Endothelial cell of umbilical vein (primary cell): ENCODE data around the gene ANKRD34A. TPM values are rescaled to one million over a fixed set of nuclear protein-coding genes. Genes with fewer than 3 reads are reported as not detected.
A peak's percentile ranks its signal among the peaks of the same experiment; 100 is the strongest.

Experiments used
- BruUV-seq: library from RNA; stranded (reverse); fragments of 400-500 nt; replicated peaks from 2 replicates; lab custom pipeline; 2021; lab: Mats Ljungman, UMichigan
- CTCF ChIA-PET: fragments of 300-600, 350-600 bp; sonication (Branson Sonifier 250); formaldehyde crosslinking; loops from one replicate; lab custom pipeline; 2021; ENCODE audit warnings: antibody characterized with exemption, inconsistent platforms; lab: Charles Lee
- POLR2A ChIA-PET: fragments of 300-600, 350-600 bp; sonication (Branson Sonifier 250); formaldehyde crosslinking; loops from one replicate; lab custom pipeline; 2021; ENCODE audit warnings: antibody characterized with exemption, inconsistent platforms; lab: Charles Lee
- DNase-seq: peaks from one replicate; pipeline ENCODE4 v3.0.0-alpha.2; 2011; ENCODE audit warnings: low read depth, low spot score
- FAIRE-seq: peaks from 2 replicates; lab custom pipeline; 2011; peaks lifted over from hg19 to GRCh38; lab: Jason Lieb, UNC
- H2AFZ ChIP-seq: 2 replicates; pipeline ENCODE4 v1.6.0; 2012; ENCODE audit warnings: low read depth, low read length, control low read depth, inconsistent platforms
- H3K27ac ChIP-seq: 2 replicates; pipeline ENCODE4 v1.5.1; 2011; ENCODE audit warnings: low read depth, mild to moderate bottlenecking, control low read depth, low read length, moderate library complexity; ENCODE audit not compliant: insufficient read depth
- H3K27me3 ChIP-seq, 2 experiments: 2 replicates each; pipeline versions ENCODE4 v1.6.0 to v1.6.1; 2011; ENCODE audit warnings: low read length in 2 of 2, mixed read lengths in 1 of 2; ENCODE audit not compliant: control insufficient read depth in 2 of 2, insufficient read depth in 2 of 2
- H3K36me3 ChIP-seq, 2 experiments: 2 replicates in 1 of 2; 3 replicates in 1 of 2; pipeline ENCODE4 v1.5.1; 2011; ENCODE audit warnings: low read length in 2 of 2, mild to moderate bottlenecking in 1 of 2, moderate library complexity in 1 of 2; ENCODE audit not compliant: control insufficient read depth in 2 of 2, insufficient read depth in 2 of 2; ENCODE audit errors: extremely low read depth in 1 of 2
- H3K4me1 ChIP-seq: 3 replicates; pipeline ENCODE4 v1.5.1; 2011; ENCODE audit warnings: mild to moderate bottlenecking, low read length; ENCODE audit not compliant: control insufficient read depth, insufficient read depth; ENCODE audit errors: extremely low read depth
- H3K4me2 ChIP-seq: 2 replicates; pipeline ENCODE4 v1.6.1; 2011; ENCODE audit warnings: low read length, control low read depth, mixed read lengths; ENCODE audit not compliant: insufficient read depth
- H3K4me3 ChIP-seq, 3 experiments: fragments of 200-600 bp in 1 of 3; sonication (generic), shearing (Covaris generic) in 1 of 3; replicated peaks in 1 of 3; 2 replicates each; pipeline ENCODE4 v1.5.1; 2011 to 2016; ENCODE audit warnings: control low read depth in 3 of 3, low read length in 3 of 3, mild to moderate bottlenecking in 2 of 3, inconsistent platforms in 1 of 3, low read depth in 1 of 3, moderate library complexity in 1 of 3; ENCODE audit not compliant: insufficient read depth in 1 of 3
- H3K79me2 ChIP-seq: 2 replicates; pipeline ENCODE4 v1.6.0; 2012; ENCODE audit warnings: low read length, inconsistent platforms; ENCODE audit not compliant: control insufficient read depth, insufficient read depth
- H3K9ac ChIP-seq: replicated peaks from 2 replicates; pipeline ENCODE3; 2011; ENCODE audit warnings: low read length, control low read depth; ENCODE audit not compliant: insufficient read depth; ENCODE audit errors: extremely low read depth
- H3K9me1 ChIP-seq: replicated peaks from 3 replicates; pipeline ENCODE4 v1.6.0; 2011; ENCODE audit warnings: mild to moderate bottlenecking, low read length; ENCODE audit not compliant: control insufficient read depth, insufficient read depth; ENCODE audit errors: extremely low read depth
- H3K9me3 ChIP-seq: replicated peaks from 2 replicates; pipeline ENCODE4 v1.5.1; 2012; ENCODE audit warnings: low read length, inconsistent platforms; ENCODE audit not compliant: control insufficient read depth, insufficient read depth
- H4K20me1 ChIP-seq: replicated peaks from 2 replicates; pipeline ENCODE3; 2011; ENCODE audit warnings: mild to moderate bottlenecking, low read length; ENCODE audit not compliant: control insufficient read depth, insufficient read depth; ENCODE audit errors: extremely low read depth
- EZH2 ChIP-seq: IDR thresholded peaks from 2 replicates; pipeline ENCODE4 v1.6.1; 2012; ENCODE audit warnings: borderline replicate concordance, low read depth, mild to moderate bottlenecking, moderate library complexity, low read length, inconsistent platforms; ENCODE audit not compliant: severe bottlenecking
- FOS ChIP-seq: IDR thresholded peaks from 2 replicates; pipeline ENCODE4 v1.6.1; 2011; ENCODE audit warnings: mild to moderate bottlenecking, low read length, moderate library complexity, borderline replicate concordance; ENCODE audit not compliant: insufficient read depth
- GATA2 ChIP-seq: IDR thresholded peaks from 2 replicates; pipeline ENCODE4 v1.7.0; 2011; ENCODE audit warnings: low read depth, mild to moderate bottlenecking, moderate library complexity, mixed read lengths, low read length; ENCODE audit not compliant: insufficient read length, insufficient read depth
- JUN ChIP-seq: IDR thresholded peaks from 2 replicates; pipeline ENCODE4 v1.6.1; 2011; ENCODE audit warnings: borderline replicate concordance, low read depth; ENCODE audit not compliant: insufficient read length, insufficient read depth
- MYC ChIP-seq: IDR thresholded peaks from one replicate; pipeline ENCODE4 v1.6.1; 2011; ENCODE audit warnings: mild to moderate bottlenecking, low read depth, low read length
- POLR2A ChIP-seq: IDR thresholded peaks from 2 replicates; pipeline ENCODE4 v1.6.1; 2012; ENCODE audit warnings: low read depth, mild to moderate bottlenecking, control low read depth, low read length
- POLR2AphosphoS5 ChIP-seq: IDR thresholded peaks from 2 replicates; pipeline ENCODE4 v1.6.1; 2012; ENCODE audit warnings: low read depth, mild to moderate bottlenecking, control low read depth, low read length, moderate library complexity; ENCODE audit not compliant: insufficient read depth
- dilution Hi-C: fragments of 300-500 bp; cut with MboI; formaldehyde crosslinking; loops from one replicate; pipeline ENCODE4 v1.15.0; 2019; ENCODE audit warnings: low sequenced_read_pairs; ENCODE audit not compliant: extremely low pct_ligation_motif_present
- intact Hi-C: fragments of 100-400 bp; cut with micrococcal nuclease; formaldehyde crosslinking; loops from one replicate; pipeline ENCODE4 v1.10.0; 2022
- polyA plus RNA-seq, 4 experiments: library from polyadenylated mRNA; depleted of rRNA in 3 of 4; stranded (reverse) in 3 of 4; unstranded in 1 of 4; fragments of >200 nt; gene quantifications; 2 replicates each; pipeline versions ENCODE4 v1.2.1 to v1.2.3, GENCODE V29; 2011 to 2012; ENCODE audit warnings: missing spikeins in 1 of 4
- total RNA-seq: library from RNA; stranded (reverse); gene quantifications from 2 replicates; pipeline ENCODE4 v1.2.3, GENCODE V29; 2021
- TF ChIP-seq, protein P1 (sequence below): IDR thresholded peaks from 2 replicates; pipeline ENCODE4 v1.6.1; 2011; ENCODE audit not compliant: insufficient read depth, insufficient read length
- TF ChIP-seq, protein P2 (sequence below), 2 donors: IDR thresholded peaks; 1 replicate in 1 of 2; 2 replicates in 1 of 2; pipeline ENCODE4 v1.5.1; 2011; ENCODE audit warnings: low read length in 2 of 2, mild to moderate bottlenecking in 2 of 2, moderate library complexity in 2 of 2, control low read depth in 1 of 2, inconsistent platforms in 1 of 2, low read depth in 1 of 2; ENCODE audit not compliant: insufficient read depth in 1 of 2; ENCODE audit errors: extremely low read depth in 1 of 2

The ANKRD34A gene
- total and polyA plus RNA-seq, 2 donors (not counting 3 experiments of a cell fraction or from before 2014, with no cell fraction given), result 0.24 to 0.43 TPM

DNA sequence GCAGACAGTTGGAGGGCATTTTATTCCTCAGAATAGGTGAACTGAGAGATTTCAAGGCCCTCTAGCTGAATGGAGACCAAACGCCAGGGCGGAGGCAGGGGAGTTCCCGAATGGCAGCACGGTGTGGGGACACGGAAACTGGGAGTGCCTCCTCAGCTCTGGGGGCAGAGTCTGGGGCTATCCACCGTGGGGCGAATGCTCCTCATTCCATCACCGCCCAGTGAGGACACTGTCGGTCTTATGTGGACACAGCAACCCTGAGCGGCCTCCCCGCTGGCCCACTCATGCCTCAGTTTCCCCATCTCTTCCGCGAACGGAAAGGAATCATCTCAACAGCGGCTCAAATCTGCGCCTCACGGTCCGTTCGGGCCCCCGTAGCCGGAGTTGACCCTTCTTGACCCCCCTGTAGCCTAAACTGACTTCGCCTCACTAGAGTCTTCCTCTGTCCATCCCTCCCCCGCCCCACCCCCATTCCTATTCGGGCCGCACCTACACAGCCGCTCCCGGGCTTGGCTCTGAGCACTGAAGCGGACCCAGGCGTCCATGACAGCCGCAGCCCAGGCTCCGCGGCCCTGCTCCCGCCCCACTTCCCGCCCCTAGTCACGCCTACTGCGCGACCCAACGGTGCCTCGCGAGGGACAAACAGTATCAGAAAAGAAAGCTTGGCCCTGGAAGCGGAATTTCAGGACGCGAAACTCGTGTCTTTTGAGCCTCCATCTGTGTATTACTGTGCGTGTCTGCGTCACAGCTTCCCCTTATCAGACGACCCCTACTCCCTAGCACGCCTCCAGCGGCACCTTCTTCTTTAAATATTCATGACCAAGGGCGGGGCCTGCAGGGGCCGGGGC, 46.0 kb downstream of the ANKRD34A start, which contains the start of gene PEX11B:
Gene PEX11B, minus strand, starts transcription at position 574 of the 848 bp plus-strand sequence. Its CDS starts 29 bp downstream, at position 545.
- CTCF ChIA-PET, result interaction anchor here (0.5 to 1.9 kb wide), 10 partner anchors 9 to 89 kb away, joined by 3 to 28 read pairs (median 6); partner anchors contain the start of genes ANKRD34A, ANKRD35, ITGA10 and LIX1L
- no TSS peak for BruUV-seq

More for the DNA sequence above, 46.0 kb downstream of the ANKRD34A start, which contains the start of gene PEX11B:
- dilution Hi-C loops (no loop called here), intact Hi-C loops (loop anchor here (2.0 kb wide), 2 partner anchors 38 to 60 kb away; partner anchors contain the start of gene PIAS3)
- POLR2A ChIA-PET, result interaction anchor here (0.9 to 1.5 kb wide), 5 partner anchors 9 to 83 kb away, joined by 3 to 6 read pairs (median 3); partner anchors contain the start of genes LIX1L, PIAS3 and RBM8A
- H3K9me3 ChIP-seq, result no peaks in the 10 kb centered on the region
- no peaks in the 10 kb centered on the region for H3K27me3 ChIP-seq
- H3K4me3 ChIP-seq, result peak within 1 kb of the TSS; percentile 45 to 77 (median 62)
- peak within 1 kb of the TSS; percentile 52 for H2AFZ ChIP-seq
- H3K9me1 ChIP-seq, result no peaks in the 10 kb centered on the region
- peak within 1 kb of the TSS; percentile 77 for H3K4me2 ChIP-seq
- H4K20me1 ChIP-seq, result no peaks in the 10 kb centered on the region
- TF ChIP-seq GATA2 (no peak), EZH2 (no peak), MYC (no peak), JUN (no peak), FOS (no peak), POLR2A (peak; percentile 63), POLR2AphosphoS5 (peak; percentile 77)
- TF ChIP-seq, protein P1, sequence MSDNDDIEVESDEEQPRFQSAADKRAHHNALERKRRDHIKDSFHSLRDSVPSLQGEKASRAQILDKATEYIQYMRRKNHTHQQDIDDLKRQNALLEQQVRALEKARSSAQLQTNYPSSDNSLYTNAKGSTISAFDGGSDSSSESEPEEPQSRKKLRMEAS, result no peak
- TF ChIP-seq, protein P2, sequence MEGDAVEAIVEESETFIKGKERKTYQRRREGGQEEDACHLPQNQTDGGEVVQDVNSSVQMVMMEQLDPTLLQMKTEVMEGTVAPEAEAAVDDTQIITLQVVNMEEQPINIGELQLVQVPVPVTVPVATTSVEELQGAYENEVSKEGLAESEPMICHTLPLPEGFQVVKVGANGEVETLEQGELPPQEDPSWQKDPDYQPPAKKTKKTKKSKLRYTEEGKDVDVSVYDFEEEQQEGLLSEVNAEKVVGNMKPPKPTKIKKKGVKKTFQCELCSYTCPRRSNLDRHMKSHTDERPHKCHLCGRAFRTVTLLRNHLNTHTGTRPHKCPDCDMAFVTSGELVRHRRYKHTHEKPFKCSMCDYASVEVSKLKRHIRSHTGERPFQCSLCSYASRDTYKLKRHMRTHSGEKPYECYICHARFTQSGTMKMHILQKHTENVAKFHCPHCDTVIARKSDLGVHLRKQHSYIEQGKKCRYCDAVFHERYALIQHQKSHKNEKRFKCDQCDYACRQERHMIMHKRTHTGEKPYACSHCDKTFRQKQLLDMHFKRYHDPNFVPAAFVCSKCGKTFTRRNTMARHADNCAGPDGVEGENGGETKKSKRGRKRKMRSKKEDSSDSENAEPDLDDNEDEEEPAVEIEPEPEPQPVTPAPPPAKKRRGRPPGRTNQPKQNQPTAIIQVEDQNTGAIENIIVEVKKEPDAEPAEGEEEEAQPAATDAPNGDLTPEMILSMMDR (IDR thresholded peaks at IDR 0.05; ENCODE audit: extremely low read depth in 1 of 2, insufficient read depth in 1 of 2, low read depth in 1 of 2, low read length in 2 of 2), result no peak
- peak; percentile 92 for FAIRE-seq
- H3K27ac ChIP-seq, result peak within 1 kb of the TSS; percentile 19
- H3K4me1 ChIP-seq, result peaks cover 16% of the 10 kb centered on the region
- peak; percentile 96 for DNase-seq
- peaks cover 2 to 3% of the 10 kb centered on the region in 2 experiments for H3K36me3 ChIP-seq
- H3K9ac ChIP-seq, result peak within 1 kb of the TSS; percentile 76
- peaks cover 7% of the 10 kb centered on the region for H3K79me2 ChIP-seq
